Renal cortex interstitium (tissue), 11 donors: ENCODE results near the gene DBNDD1. TPM values are rescaled to one million over a fixed set of nuclear protein-coding genes. Genes with fewer than 3 reads are reported as not detected.
"Not testable (repeated sequence)": the region's sequence is repeated elsewhere in the genome, so short reads cannot be mapped to it uniquely, and the experiment has no call there.

Experiments used
- DNase-seq, 11 donors: peaks; one replicate each; pipeline ENCODE4 v3.0.0-alpha.2; 2013; ENCODE audit warnings: low read depth in 9 of 11, low spot score in 4 of 11; ENCODE audit errors: extremely low read depth in 1 of 11
- polyA plus RNA-seq, 3 donors: library from polyadenylated mRNA; unstranded; fragments of 120-200 nt; gene quantifications; one replicate each; pipeline ENCODE4 v1.2.1, GENCODE V29; 2013; ENCODE audit not compliant: insufficient read length in 3 of 3

The DBNDD1 gene
- polyA plus RNA-seq, 3 donors = 9.2 to 14.7 (median 13.0) TPM

- DNase-seq = no peak
These were observed 17.3 kb downstream of the DBNDD1 start for GRCh38 chr16:90001761-90002503.

- no peak for DNase-seq
These were observed 18.4 kb downstream of the DBNDD1 start for GRCh38 chr16:90000733-90001427.

GRCh38 chr16:89999831-90000574 lies 19.3 kb downstream of the DBNDD1 start:
- no peak for DNase-seq

GRCh38 chr16:89996178-89996489 lies 23.1 kb downstream of the DBNDD1 start:
- no peak for DNase-seq

GRCh38 chr16:89995475-89996177 lies 23.6 kb downstream of the DBNDD1 start:
- not testable (repeated sequence) for DNase-seq

- DNase-seq = not testable (repeated sequence)
These were observed 24.4 kb downstream of the DBNDD1 start for GRCh38 chr16:89994721-89995474.

GRCh38 chr16:89994389-89994720 lies 24.9 kb downstream of the DBNDD1 start:
- DNase-seq = no peak

GRCh38 chr16:89993971-89994370 lies 25.3 kb downstream of the DBNDD1 start:
- DNase-seq = no peak

- no peak for DNase-seq
These were observed 25.9 kb downstream of the DBNDD1 start for GRCh38 chr16:89993377-89993776.

- no peak for DNase-seq
These were observed 28.5 kb downstream of the DBNDD1 start for GRCh38 chr16:89990799-89991198.

- DNase-seq = no peak
These were observed 30.3 kb downstream of the DBNDD1 start for GRCh38 chr16:89988951-89989350.

- no peak for DNase-seq
These were observed 32.1 kb downstream of the DBNDD1 start for GRCh38 chr16:89987169-89987568.

GRCh38 chr16:89986600-89986999 lies 32.7 kb downstream of the DBNDD1 start:
- DNase-seq = no peak

- DNase-seq = no peak
These were observed 34.0 kb downstream of the DBNDD1 start for GRCh38 chr16:89985219-89985618.

GRCh38 chr16:89984216-89984615 lies 35.0 kb downstream of the DBNDD1 start:
- no peak for DNase-seq

GRCh38 chr16:89983536-89983935 lies 35.7 kb downstream of the DBNDD1 start:
- no peak for DNase-seq

- DNase-seq = no peak
These were observed 36.9 kb downstream of the DBNDD1 start for GRCh38 chr16:89982318-89982717.

GRCh38 chr16:89981414-89981813 lies 37.8 kb downstream of the DBNDD1 start:
- DNase-seq = no peak

GRCh38 chr16:89974870-89975269 lies 44.4 kb downstream of the DBNDD1 start:
- DNase-seq = no peak
